ENCODE measurements around the gene KLK15.

KLK15 gene

DNA sequence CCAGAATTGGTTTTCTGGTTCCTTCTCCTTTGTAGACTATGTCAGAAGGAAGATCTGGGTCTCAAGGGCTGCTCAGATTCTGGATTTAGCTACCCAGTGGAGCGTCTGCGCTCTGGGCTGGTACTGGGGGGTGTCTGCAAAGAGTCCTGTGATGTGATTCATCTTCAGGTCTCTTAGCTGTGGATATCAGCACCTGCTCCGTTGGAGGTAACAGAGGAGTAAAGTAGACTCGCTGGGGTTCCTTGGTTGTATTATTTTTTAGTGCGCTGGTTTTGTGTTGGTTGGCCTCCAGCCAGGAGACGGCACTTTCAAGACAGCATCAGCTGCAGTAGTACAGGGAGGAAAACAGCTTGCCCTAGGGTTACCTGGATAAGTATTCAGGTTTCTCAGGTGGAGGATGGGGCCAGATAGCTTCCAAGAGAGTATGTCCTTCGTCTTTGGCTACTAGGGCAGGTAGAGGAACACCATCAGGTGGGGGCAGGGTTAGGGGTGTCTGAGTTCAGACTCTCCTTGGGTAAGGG lies 10.4 kb upstream of the KLK15 start:
- TF ChIP-seq ZNF70 (CRISPR knock-in tag; IDR thresholded peaks at IDR 0.05) (no peak), TSHZ2 (CRISPR knock-in tag; IDR thresholded peaks at IDR 0.05) (no peak), RARB (CRISPR knock-in tag; IDR thresholded peaks at IDR 0.05) (no peak), ISL1 (CRISPR knock-in tag; IDR thresholded peaks at IDR 0.05) (no peak)
- TF ChIP-seq, protein P1, sequence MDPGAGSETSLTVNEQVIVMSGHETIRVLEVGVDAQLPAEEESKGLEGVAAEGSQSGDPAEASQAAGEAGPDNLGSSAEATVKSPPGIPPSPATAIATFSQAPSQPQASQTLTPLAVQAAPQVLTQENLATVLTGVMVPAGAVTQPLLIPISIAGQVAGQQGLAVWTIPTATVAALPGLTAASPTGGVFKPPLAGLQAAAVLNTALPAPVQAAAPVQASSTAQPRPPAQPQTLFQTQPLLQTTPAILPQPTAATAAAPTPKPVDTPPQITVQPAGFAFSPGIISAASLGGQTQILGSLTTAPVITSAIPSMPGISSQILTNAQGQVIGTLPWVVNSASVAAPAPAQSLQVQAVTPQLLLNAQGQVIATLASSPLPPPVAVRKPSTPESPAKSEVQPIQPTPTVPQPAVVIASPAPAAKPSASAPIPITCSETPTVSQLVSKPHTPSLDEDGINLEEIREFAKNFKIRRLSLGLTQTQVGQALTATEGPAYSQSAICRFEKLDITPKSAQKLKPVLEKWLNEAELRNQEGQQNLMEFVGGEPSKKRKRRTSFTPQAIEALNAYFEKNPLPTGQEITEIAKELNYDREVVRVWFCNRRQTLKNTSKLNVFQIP (CRISPR knock-in tag; IDR thresholded peaks at IDR 0.05; ENCODE audit: borderline replicate concordance, low read depth): no peak
- no peak for ATAC-seq

DNA sequence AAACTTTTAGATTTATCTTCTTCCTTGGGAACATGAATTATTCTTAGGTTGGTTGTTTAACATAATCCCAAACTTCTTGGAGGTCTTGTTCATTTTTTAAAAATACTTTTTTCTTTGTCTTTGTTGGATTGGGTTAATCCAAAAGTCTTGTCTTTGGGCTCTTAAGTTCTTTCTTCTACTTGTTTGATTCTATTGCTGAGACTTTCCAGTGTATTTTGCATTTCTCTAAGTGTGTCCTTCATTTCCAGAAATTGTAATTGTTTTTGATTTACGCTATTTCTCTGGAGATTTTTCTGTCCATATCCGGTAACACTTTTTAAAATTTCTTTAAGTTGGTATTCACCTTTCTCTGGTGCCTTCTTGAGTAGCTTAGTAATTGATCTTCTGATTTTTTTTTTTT lies 9.8 kb upstream of the KLK15 start:
- no peak for ATAC-seq
- TF ChIP-seq GLIS3 (CRISPR knock-in tag; IDR thresholded peaks at IDR 0.05) (no peak), ESRRG (CRISPR knock-in tag; IDR thresholded peaks at IDR 0.05) (no peak), ZC3H10 (CRISPR knock-in tag; IDR thresholded peaks at IDR 0.05) (no peak), CSRNP3 (CRISPR knock-in tag; IDR thresholded peaks at IDR 0.05) (no peak), TOX (CRISPR knock-in tag; IDR thresholded peaks at IDR 0.05; ENCODE audit: borderline replicate concordance) (no peak), CSDC2 (CRISPR knock-in tag; IDR thresholded peaks at IDR 0.05) (no peak), ZFP30 (CRISPR knock-in tag; IDR thresholded peaks at IDR 0.05) (no peak), ZNF565 (CRISPR knock-in tag; conservative IDR thresholded peaks at IDR 0.05; ENCODE audit: low read depth) (no peak), OSR1 (CRISPR knock-in tag; IDR thresholded peaks at IDR 0.05) (no peak), ARNTL (CRISPR knock-in tag; IDR thresholded peaks at IDR 0.05; ENCODE audit: borderline replicate concordance, low read depth) (no peak), PATZ1 (CRISPR knock-in tag; IDR thresholded peaks at IDR 0.05; ENCODE audit: borderline replicate concordance) (no peak), TSHZ2 (CRISPR knock-in tag; IDR thresholded peaks at IDR 0.05) (no peak), ZFP3 (CRISPR knock-in tag; IDR thresholded peaks at IDR 0.05) (no peak), TCF4 (CRISPR knock-in tag; IDR thresholded peaks at IDR 0.05; ENCODE audit: borderline replicate concordance) (no peak), ZNF8 (CRISPR knock-in tag; IDR thresholded peaks at IDR 0.05) (no peak), SNAI2 (CRISPR knock-in tag; IDR thresholded peaks at IDR 0.05) (no peak)
- TF ChIP-seq, protein P1 (CRISPR knock-in tag; IDR thresholded peaks at IDR 0.05; ENCODE audit: borderline replicate concordance, low read depth): no peak
